ENCODE results near the gene INAVA. TPM values are rescaled to one million over a fixed set of nuclear protein-coding genes. Genes with fewer than 3 reads are reported as not detected.

Gene INAVA
- total and polyA plus RNA-seq, 10 of the 15 experiments (the other 5 are each of a cell fraction or from before 2014, with no cell fraction given): 3.6 to 15.4 (median 9.5) TPM

DNA sequence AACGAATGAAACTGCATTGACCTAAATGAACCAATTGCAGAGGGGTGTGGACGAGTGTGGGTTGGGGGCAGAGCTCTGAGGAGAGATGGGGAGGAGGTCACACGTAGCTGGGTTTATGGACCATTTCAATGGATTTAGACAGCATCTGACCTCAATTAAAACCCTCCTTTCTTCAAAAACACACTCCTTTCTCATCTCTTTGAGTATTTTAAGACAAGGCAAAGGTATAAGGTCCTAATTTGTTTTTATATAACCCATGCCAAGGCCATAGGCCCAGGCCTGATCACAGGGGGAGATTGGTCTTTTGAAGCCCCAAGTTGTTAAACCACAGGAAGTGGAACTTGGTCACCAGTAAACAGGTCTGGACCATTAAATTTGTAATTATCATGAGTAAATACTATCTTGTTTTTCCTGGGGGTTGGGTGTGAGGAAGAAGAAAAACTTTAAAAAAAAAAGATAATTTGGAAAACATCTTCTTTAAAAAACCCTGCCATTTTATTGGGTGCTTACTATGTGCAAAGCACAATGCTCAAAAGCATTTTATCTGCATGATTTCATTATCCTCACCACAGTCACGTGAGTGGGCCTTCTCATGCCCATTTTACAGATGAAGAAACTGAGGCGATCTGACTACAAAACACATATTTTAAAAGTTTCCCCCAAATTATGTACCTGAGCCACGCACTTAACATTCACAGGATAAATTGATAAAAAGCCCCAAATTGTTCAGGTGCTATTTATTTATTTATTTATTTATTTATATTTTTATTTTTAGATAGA is 8.9 kb upstream of the INAVA start:
- no peak overlapping the region for H3K4me2 ChIP-seq (ENCODE audit: control insufficient read depth, insufficient read depth)
- peaks cover 47% of the 10 kb centered on the region for H3K4me1 ChIP-seq (ENCODE audit: control insufficient read depth, insufficient read depth, low read length)
- no peaks in the 10 kb centered on the region for H3K9me3 ChIP-seq (replicated peaks; ENCODE audit: control insufficient read depth, insufficient read depth, low read length)
- RAD21 ChIA-PET (ENCODE audit: unreplicated experiment): interaction anchor here (1.0 to 1.5 kb wide), 3 partner anchors 14 to 18 kb away, joined by 4 to 5 read pairs (median 4); no protein-coding TSS in a partner anchor
- 69% methylated on average over 6 of the region's 6 CpGs for WGBS (ENCODE audit: insufficient coverage, insufficient replicate concordance, low lambda C conversion rate, missing lambda C conversion rate)
- intact Hi-C loops (cut with micrococcal nuclease; ENCODE audit: unreplicated experiment): loop anchor here (5.0 kb wide), 1 partner anchor 259 kb away; no protein-coding TSS in a partner anchor
- POLR2A ChIA-PET: interaction anchor here (1.5 kb wide), 1 partner anchor 22 kb away, joined by 5 read pairs; no protein-coding TSS in a partner anchor
- H2AFZ ChIP-seq (ENCODE audit: control insufficient read depth, low read depth, low read length): no peak overlapping the region
- peak; percentile 13 for FAIRE-seq
- no peaks in the 10 kb centered on the region for H3K36me3 ChIP-seq (ENCODE audit: control insufficient read depth in 2 of 2, insufficient read depth in 2 of 2, low read length in 1 of 2)
- H3K27me3 ChIP-seq (replicated peaks in 1 of 2; ENCODE audit: control insufficient read depth in 2 of 2, insufficient read depth in 2 of 2, low read length in 1 of 2): no peaks in the 10 kb centered on the region
- no TSS peak for BruUV-seq (replicated peaks)
- no peaks in the 10 kb centered on the region; the same call in 1 of the 2 replicates for H3K79me2 ChIP-seq (ENCODE audit: control insufficient read depth, insufficient read depth, low read length)
- SMC1A ChIA-PET (ENCODE audit: uncharacterized antibody, unreplicated experiment): interaction anchor here (1.0 to 1.4 kb wide), 4 partner anchors 16 to 264 kb away, joined by 3 to 7 read pairs (median 4); no protein-coding TSS in a partner anchor
- peak; percentile 14 for ATAC-seq
- CTCF ChIA-PET: interaction anchor here (1.4 to 1.7 kb wide), 2 partner anchors 23 to 264 kb away, joined by 3 to 4 read pairs; no protein-coding TSS in a partner anchor
- H4K20me1 ChIP-seq (ENCODE audit: control insufficient read depth, insufficient read depth): no peaks in the 10 kb centered on the region
- no peak for DNase-seq (ENCODE audit: low read depth, low spot score)
- H3K27ac ChIP-seq (ENCODE audit: control insufficient read depth, insufficient read depth): no peak overlapping the region
- in situ Hi-C loops (cut with MboI): no loop called here
- no peak overlapping the region for H3K4me3 ChIP-seq
- H3K9ac ChIP-seq (ENCODE audit: control insufficient read depth, insufficient read depth, low read length): no peak overlapping the region
- 0 out of 4 replicates have a peak, but pooled peaks of 1 of the 2 experiments have one; percentile 15 for TF ChIP-seq IKZF2 (IDR thresholded peaks at IDR 0.05)
- no peak for TF ChIP-seq CBX3 (IDR thresholded peaks at IDR 0.05; ENCODE audit: borderline replicate concordance, low read depth)
- TF ChIP-seq SP1 (IDR thresholded peaks at IDR 0.05; ENCODE audit: low read depth, low read length): no peak
- no peak for TF ChIP-seq RB1 (IDR thresholded peaks at IDR 0.05; ENCODE audit: borderline replicate concordance)
- TF ChIP-seq STAT1 (conservative IDR thresholded peaks at IDR 0.05): no peak
- TF ChIP-seq ZBED1 (IDR thresholded peaks at IDR 0.05; ENCODE audit: borderline replicate concordance): no peak
- TF ChIP-seq, protein P1, sequence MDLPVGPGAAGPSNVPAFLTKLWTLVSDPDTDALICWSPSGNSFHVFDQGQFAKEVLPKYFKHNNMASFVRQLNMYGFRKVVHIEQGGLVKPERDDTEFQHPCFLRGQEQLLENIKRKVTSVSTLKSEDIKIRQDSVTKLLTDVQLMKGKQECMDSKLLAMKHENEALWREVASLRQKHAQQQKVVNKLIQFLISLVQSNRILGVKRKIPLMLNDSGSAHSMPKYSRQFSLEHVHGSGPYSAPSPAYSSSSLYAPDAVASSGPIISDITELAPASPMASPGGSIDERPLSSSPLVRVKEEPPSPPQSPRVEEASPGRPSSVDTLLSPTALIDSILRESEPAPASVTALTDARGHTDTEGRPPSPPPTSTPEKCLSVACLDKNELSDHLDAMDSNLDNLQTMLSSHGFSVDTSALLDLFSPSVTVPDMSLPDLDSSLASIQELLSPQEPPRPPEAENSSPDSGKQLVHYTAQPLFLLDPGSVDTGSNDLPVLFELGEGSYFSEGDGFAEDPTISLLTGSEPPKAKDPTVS (IDR thresholded peaks at IDR 0.05; ENCODE audit: low read depth, low read length): no peak
- no peak for TF ChIP-seq CHD2 (IDR thresholded peaks at IDR 0.05; ENCODE audit: borderline replicate concordance, low read depth, low read length)
- peak; percentile 84 for TF ChIP-seq MTA2 (IDR thresholded peaks at IDR 0.05; ENCODE audit: low read depth)
- TF ChIP-seq EED (IDR thresholded peaks at IDR 0.05; ENCODE audit: low read depth): no peak
- no peak for TF ChIP-seq BACH1 (IDR thresholded peaks at IDR 0.05; ENCODE audit: borderline replicate concordance)
- TF ChIP-seq, protein P2, sequence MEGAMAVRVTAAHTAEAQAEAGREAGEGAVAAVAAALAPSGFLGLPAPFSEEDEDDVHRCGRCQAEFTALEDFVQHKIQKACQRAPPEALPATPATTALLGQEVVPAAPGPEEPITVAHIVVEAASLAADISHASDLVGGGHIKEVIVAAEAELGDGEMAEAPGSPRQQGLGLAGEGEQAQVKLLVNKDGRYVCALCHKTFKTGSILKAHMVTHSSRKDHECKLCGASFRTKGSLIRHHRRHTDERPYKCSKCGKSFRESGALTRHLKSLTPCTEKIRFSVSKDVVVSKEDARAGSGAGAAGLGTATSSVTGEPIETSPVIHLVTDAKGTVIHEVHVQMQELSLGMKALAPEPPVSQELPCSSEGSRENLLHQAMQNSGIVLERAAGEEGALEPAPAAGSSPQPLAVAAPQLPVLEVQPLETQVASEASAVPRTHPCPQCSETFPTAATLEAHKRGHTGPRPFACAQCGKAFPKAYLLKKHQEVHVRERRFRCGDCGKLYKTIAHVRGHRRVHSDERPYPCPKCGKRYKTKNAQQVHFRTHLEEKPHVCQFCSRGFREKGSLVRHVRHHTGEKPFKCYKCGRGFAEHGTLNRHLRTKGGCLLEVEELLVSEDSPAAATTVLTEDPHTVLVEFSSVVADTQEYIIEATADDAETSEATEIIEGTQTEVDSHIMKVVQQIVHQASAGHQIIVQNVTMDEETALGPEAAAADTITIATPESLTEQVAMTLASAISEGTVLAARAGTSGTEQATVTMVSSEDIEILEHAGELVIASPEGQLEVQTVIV (IDR thresholded peaks at IDR 0.05; ENCODE audit: borderline replicate concordance, partially characterized antibody): no peak
- TF ChIP-seq, protein P3, sequence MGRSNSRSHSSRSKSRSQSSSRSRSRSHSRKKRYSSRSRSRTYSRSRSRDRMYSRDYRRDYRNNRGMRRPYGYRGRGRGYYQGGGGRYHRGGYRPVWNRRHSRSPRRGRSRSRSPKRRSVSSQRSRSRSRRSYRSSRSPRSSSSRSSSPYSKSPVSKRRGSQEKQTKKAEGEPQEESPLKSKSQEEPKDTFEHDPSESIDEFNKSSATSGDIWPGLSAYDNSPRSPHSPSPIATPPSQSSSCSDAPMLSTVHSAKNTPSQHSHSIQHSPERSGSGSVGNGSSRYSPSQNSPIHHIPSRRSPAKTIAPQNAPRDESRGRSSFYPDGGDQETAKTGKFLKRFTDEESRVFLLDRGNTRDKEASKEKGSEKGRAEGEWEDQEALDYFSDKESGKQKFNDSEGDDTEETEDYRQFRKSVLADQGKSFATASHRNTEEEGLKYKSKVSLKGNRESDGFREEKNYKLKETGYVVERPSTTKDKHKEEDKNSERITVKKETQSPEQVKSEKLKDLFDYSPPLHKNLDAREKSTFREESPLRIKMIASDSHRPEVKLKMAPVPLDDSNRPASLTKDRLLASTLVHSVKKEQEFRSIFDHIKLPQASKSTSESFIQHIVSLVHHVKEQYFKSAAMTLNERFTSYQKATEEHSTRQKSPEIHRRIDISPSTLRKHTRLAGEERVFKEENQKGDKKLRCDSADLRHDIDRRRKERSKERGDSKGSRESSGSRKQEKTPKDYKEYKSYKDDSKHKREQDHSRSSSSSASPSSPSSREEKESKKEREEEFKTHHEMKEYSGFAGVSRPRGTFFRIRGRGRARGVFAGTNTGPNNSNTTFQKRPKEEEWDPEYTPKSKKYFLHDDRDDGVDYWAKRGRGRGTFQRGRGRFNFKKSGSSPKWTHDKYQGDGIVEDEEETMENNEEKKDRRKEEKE (IDR thresholded peaks at IDR 0.05): no peak
- peak; percentile 46 for TF ChIP-seq RUNX3 (IDR thresholded peaks at IDR 0.05; ENCODE audit: low read length)
- TF ChIP-seq POLR2AphosphoS2 (IDR thresholded peaks at IDR 0.05; ENCODE audit: low read depth, low read length): no peak

Measured in GM12878 (cell line).